Hepatocyte (in vitro differentiated cells): ENCODE data around the gene DMD. TPM values are rescaled to one million over a fixed set of nuclear protein-coding genes. Genes with fewer than 3 reads are reported as not detected.

ENCODE experiments used
- DNase-seq: peaks from one replicate; pipeline ENCODE4 v3.0.0-alpha.2; 2016; ENCODE audit warnings: low spot score
- H2AFZ ChIP-seq: fragments of 200-600 bp; sonication (generic); 2 replicates; pipeline ENCODE4 v1.6.0; 2016; ENCODE audit warnings: antibody characterized with exemption, mild to moderate bottlenecking
- H3K27ac ChIP-seq: fragments of 200-600 bp; sonication (generic); 2 replicates; pipeline ENCODE4 v1.5.1; 2016; ENCODE audit warnings: mild to moderate bottlenecking
- H3K27me3 ChIP-seq: fragments of 200-600 bp; sonication (generic); 2 replicates; pipeline ENCODE4 v1.6.1; 2016
- H3K36me3 ChIP-seq: fragments of 200-600 bp; sonication (generic); replicated peaks from 2 replicates; pipeline ENCODE4 v1.5.1; 2016; ENCODE audit warnings: low read depth; ENCODE audit not compliant: insufficient read depth
- H3K4me1 ChIP-seq: fragments of 200-600 bp; sonication (generic); 2 replicates; pipeline ENCODE4 v1.5.1; 2016; ENCODE audit warnings: mild to moderate bottlenecking, moderate library complexity; ENCODE audit not compliant: insufficient read depth
- H3K4me2 ChIP-seq: fragments of 200-600 bp; sonication (generic); 2 replicates; pipeline ENCODE4 v1.6.0; 2016
- H3K4me3 ChIP-seq: fragments of 200-600 bp; sonication (generic); 2 replicates; pipeline ENCODE4 v1.5.1; 2016; ENCODE audit warnings: mild to moderate bottlenecking
- H3K79me2 ChIP-seq: fragments of 200-600 bp; sonication (generic); 2 replicates; pipeline ENCODE4 v1.6.0; 2017; ENCODE audit warnings: mild to moderate bottlenecking
- H3K9me2 ChIP-seq: fragments of 200-600 bp; sonication (generic); replicated peaks from 2 replicates; pipeline ENCODE4 v1.6.0; 2017; ENCODE audit warnings: mild to moderate bottlenecking; ENCODE audit not compliant: insufficient read depth
- H3K9me3 ChIP-seq: fragments of 200-600 bp; sonication (generic); 2 replicates; pipeline ENCODE4 v1.5.1; 2016; ENCODE audit warnings: low read depth, mild to moderate bottlenecking
- H4K20me1 ChIP-seq: fragments of 200-600 bp; sonication (generic); 2 replicates; pipeline ENCODE4 v1.6.0; 2016; ENCODE audit warnings: mild to moderate bottlenecking; ENCODE audit not compliant: insufficient read depth, poor library complexity, severe bottlenecking
- EZH2 ChIP-seq: fragments of 200-600 bp; sonication (generic); IDR thresholded peaks from 2 replicates; pipeline ENCODE4 v1.6.1; 2016; ENCODE audit warnings: antibody characterized with exemption, mild to moderate bottlenecking, borderline replicate concordance
- EZH2phosphoT487 ChIP-seq: fragments of 200-600 bp; sonication (generic); IDR thresholded peaks from one replicate; pipeline ENCODE4 v1.6.1; 2018; ENCODE audit warnings: antibody characterized with exemption, mild to moderate bottlenecking, low read depth, moderate library complexity; ENCODE audit not compliant: unreplicated experiment, severe bottlenecking
- WGBS: methylation state at CpG from one replicate; pipeline ENCODE4 v1.1.6; 2016; ENCODE audit warnings: low lambda C conversion rate; ENCODE audit errors: missing lambda C conversion rate; 5-methylcytosine and 5-hydroxymethylcytosine counted together
- polyA plus RNA-seq: library from polyadenylated mRNA; unstranded; fragments of >200 nt; fragmentation: Nextera tagmentation; extraction: Ambion mirVana; gene quantifications from 2 replicates; pipeline ENCODE4 v1.2.1, GENCODE V29; 2016
- total RNA-seq: library from RNA; depleted of rRNA; stranded (reverse); fragments of >200 nt; gene quantifications from 2 replicates; pipeline ENCODE4 v1.2.3, GENCODE V29; 2014
- TF ChIP-seq, protein P1 (sequence below): fragments of 200-600 bp; sonication (generic); IDR thresholded peaks from 2 replicates; pipeline ENCODE4 v1.5.1; 2016; ENCODE audit warnings: antibody characterized with exemption, mild to moderate bottlenecking; ENCODE audit not compliant: poor library complexity

The DMD gene
- total and polyA plus RNA-seq, 2 experiments from 2014 or later = 14.2 to 27.8 TPM

- no peaks in the 10 kb centered on the region for H3K36me3 ChIP-seq
- no peaks in the 10 kb centered on the region for H3K27me3 ChIP-seq
- no peaks in the 10 kb centered on the region for H3K4me1 ChIP-seq
- no peak overlapping the region for H3K4me3 ChIP-seq
- H2AFZ ChIP-seq = no peak overlapping the region
- no peak overlapping the region for H3K4me2 ChIP-seq
- H3K9me3 ChIP-seq = peaks cover under 1% of the 10 kb centered on the region
- TF ChIP-seq, protein P1, sequence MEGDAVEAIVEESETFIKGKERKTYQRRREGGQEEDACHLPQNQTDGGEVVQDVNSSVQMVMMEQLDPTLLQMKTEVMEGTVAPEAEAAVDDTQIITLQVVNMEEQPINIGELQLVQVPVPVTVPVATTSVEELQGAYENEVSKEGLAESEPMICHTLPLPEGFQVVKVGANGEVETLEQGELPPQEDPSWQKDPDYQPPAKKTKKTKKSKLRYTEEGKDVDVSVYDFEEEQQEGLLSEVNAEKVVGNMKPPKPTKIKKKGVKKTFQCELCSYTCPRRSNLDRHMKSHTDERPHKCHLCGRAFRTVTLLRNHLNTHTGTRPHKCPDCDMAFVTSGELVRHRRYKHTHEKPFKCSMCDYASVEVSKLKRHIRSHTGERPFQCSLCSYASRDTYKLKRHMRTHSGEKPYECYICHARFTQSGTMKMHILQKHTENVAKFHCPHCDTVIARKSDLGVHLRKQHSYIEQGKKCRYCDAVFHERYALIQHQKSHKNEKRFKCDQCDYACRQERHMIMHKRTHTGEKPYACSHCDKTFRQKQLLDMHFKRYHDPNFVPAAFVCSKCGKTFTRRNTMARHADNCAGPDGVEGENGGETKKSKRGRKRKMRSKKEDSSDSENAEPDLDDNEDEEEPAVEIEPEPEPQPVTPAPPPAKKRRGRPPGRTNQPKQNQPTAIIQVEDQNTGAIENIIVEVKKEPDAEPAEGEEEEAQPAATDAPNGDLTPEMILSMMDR = no peak
- TF ChIP-seq EZH2phosphoT487 = no peak
- no peak overlapping the region for H3K27ac ChIP-seq
- WGBS = 75% methylated on average over 3 of the region's 3 CpGs
- H4K20me1 ChIP-seq = no peaks in the 10 kb centered on the region
- no peak for DNase-seq
- no peaks in the 10 kb centered on the region for H3K79me2 ChIP-seq
- no peaks in the 10 kb centered on the region for H3K9me2 ChIP-seq
Measured at GRCh38 chrX:31670245-31670644, 1541.1 kb downstream of the DMD start.

GRCh38 chrX:31665454-31665853 is 1545.9 kb downstream of the DMD start:
- TF ChIP-seq EZH2phosphoT487 (no peak), EZH2 (no peak)
- TF ChIP-seq, protein P1 = no peak
- Histone ChIP-seq H3K4me1 (no peaks in the 10 kb centered on the region), H3K79me2 (no peaks in the 10 kb centered on the region), H2AFZ (no peak overlapping the region), H3K9me2 (no peaks in the 10 kb centered on the region), H3K4me2 (no peak overlapping the region), H4K20me1 (no peaks in the 10 kb centered on the region), H3K36me3 (no peaks in the 10 kb centered on the region), H3K9me3 (peaks cover 5% of the 10 kb centered on the region), H3K27me3 (no peaks in the 10 kb centered on the region), H3K27ac (no peak overlapping the region), H3K4me3 (no peak overlapping the region)
- 67% methylated on average over 4 of the region's 4 CpGs for WGBS
- no peak for DNase-seq

GRCh38 chrX:31663172-31663571 is 1548.2 kb downstream of the DMD start:
- DNase-seq = no peak
- no peaks in the 10 kb centered on the region for H3K4me1 ChIP-seq
- H2AFZ ChIP-seq = no peak overlapping the region
- no peaks in the 10 kb centered on the region for H4K20me1 ChIP-seq
- peaks cover 5% of the 10 kb centered on the region for H3K9me3 ChIP-seq
- 77% methylated on average over 6 of the region's 6 CpGs for WGBS
- H3K27me3 ChIP-seq = no peaks in the 10 kb centered on the region
- H3K4me3 ChIP-seq = no peak overlapping the region
- H3K27ac ChIP-seq = no peak overlapping the region
- no peaks in the 10 kb centered on the region for H3K79me2 ChIP-seq
- TF ChIP-seq, protein P1 = no peak
- no peak for TF ChIP-seq EZH2phosphoT487
- no peak for TF ChIP-seq EZH2
- H3K4me2 ChIP-seq = no peak overlapping the region
- no peaks in the 10 kb centered on the region for H3K36me3 ChIP-seq
- H3K9me2 ChIP-seq = no peaks in the 10 kb centered on the region

DNA sequence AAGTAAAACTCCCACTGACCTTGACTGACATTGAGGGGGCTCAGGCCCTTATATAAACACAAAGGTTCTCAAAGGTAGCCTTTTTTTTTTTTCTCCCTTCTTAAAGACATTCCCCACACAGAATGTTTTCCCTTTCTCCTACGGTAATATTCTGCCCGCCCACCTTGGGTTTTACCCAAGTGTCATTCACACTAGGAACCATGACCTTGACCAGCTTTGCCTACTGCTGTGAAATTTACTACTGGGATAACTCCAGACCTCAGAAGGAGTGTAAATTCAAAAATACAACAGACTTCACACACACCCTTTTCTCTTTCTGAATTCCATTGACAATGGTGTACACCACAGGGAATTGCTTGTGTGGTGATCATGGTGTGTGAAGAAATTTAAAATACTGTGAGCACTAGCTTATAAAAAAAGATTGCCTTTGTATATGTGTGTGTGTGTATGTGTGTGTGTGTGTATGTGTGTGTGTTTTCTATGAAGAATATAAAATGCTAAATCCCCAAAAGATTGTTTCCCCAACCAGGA is 1550.0 kb downstream of the DMD start:
- Histone ChIP-seq H3K79me2 (no peaks in the 10 kb centered on the region), H4K20me1 (no peaks in the 10 kb centered on the region), H2AFZ (no peak overlapping the region), H3K36me3 (no peaks in the 10 kb centered on the region), H3K4me1 (no peaks in the 10 kb centered on the region), H3K4me2 (no peak overlapping the region), H3K27ac (no peak overlapping the region), H3K9me2 (no peaks in the 10 kb centered on the region), H3K9me3 (peaks cover 5% of the 10 kb centered on the region), H3K27me3 (no peaks in the 10 kb centered on the region), H3K4me3 (no peak overlapping the region)
- DNase-seq = no peak
- TF ChIP-seq EZH2phosphoT487 (no peak), EZH2 (no peak)
- TF ChIP-seq, protein P1 = no peak
- 73% methylated on average over 2 of the region's 2 CpGs for WGBS
